Stomach (tissue), 4 donors: Measurements from ENCODE around the gene ACP2.

Experiments used
- CTCF ChIP-seq, 7 experiments: fragments of 450-650 bp in 4 of 7; fragments of 200-600 bp in 3 of 7; sonication (generic) in 3 of 7; IDR thresholded peaks; one replicate each; pipeline ENCODE4 v1.5.1; 2016 to 2019; ENCODE audit warnings: antibody characterized with exemption in 7 of 7, control low read depth in 2 of 7, mild to moderate bottlenecking in 1 of 7
- EP300 ChIP-seq: sonication (generic); formaldehyde crosslinking; IDR thresholded peaks from one replicate; pipeline ENCODE4 v1.6.1; 2017; ENCODE audit warnings: antibody characterized with exemption
- POLR2A ChIP-seq, 4 donors: fragments of 450-650 bp; IDR thresholded peaks; one replicate each; pipeline ENCODE4 v1.6.1; 2016; ENCODE audit warnings: antibody characterized with exemption in 4 of 4, control low read depth in 2 of 4, mild to moderate bottlenecking in 1 of 4, moderate library complexity in 1 of 4
- POLR2AphosphoS5 ChIP-seq, 3 donors: sonication (generic); formaldehyde crosslinking; IDR thresholded peaks; one replicate each; pipeline ENCODE4 v1.6.1; 2016; ENCODE audit warnings: antibody characterized with exemption in 3 of 3

GRCh38 chr11:47243454-47243853 lies 5.2 kb downstream of the ACP2 start:
- TF ChIP-seq POLR2A (IDR thresholded peaks at IDR 0.05), result no peak
- no peak for TF ChIP-seq CTCF (IDR thresholded peaks at IDR 0.05)
- no peak for TF ChIP-seq POLR2AphosphoS5 (IDR thresholded peaks at IDR 0.05)
- no peak for TF ChIP-seq EP300
